Medulla oblongata (tissue), 1 donor: ENCODE results near the gene NOL9.
A peak's percentile ranks its signal among the peaks of the same experiment; 100 is the strongest.
"Not testable (repeated sequence)": the region's sequence is repeated elsewhere in the genome, so short reads cannot be mapped to it uniquely, and the experiment has no call there.

ENCODE experiments used
- DNase-seq: peaks from one replicate; pipeline ENCODE4 v3.0.0-alpha.2; 2015; ENCODE audit errors: extremely low spot score

The NOL9 gene

DNA sequence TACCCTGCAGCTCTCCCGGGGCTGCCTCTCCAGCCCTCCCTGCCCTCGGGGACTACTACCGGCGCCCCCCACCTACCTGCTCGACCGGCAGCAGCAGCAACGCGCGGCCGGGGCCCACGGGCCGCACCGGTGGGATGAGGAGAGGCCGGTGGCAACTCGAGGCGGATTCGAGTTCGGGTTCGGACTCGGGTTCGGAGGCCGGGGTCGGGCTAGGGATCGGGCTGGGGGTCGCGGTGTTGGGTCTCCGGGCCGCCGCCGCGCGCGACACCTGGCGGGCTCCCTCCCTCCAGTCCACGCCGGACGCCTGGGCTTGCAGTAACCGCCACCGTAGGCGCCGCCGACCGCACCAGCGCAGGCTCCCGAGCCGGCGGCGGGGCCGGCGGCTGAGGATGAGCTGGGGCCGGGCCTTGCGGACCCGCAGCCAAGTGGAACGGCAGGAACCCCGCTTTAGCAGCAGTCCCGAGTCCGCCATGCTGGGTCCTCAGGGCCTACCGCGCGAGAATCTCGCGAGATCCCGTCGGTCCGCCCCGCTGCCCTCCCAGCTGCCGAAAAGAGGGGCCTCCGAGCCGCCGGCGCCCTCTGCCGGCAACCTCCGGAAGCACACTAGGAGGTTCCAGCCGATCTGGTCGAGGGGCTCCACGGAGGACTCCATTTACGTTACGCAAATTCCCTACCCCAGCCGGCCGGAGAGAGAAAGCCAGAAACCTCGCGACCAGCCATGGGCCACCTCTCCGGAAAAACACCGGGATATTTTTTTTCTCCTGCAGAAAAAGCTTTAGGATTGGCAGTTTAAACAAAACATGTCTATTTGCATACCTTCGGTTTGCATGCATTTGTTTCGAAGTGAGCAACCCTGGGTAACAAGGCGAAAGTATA lies at the start of gene NOL9:
NOL9 (minus strand) TSS at position 483 of the 876 bp plus-strand sequence; CDS start at position 472, 11 bp downstream.
- peak; percentile 93 for DNase-seq

DNA sequence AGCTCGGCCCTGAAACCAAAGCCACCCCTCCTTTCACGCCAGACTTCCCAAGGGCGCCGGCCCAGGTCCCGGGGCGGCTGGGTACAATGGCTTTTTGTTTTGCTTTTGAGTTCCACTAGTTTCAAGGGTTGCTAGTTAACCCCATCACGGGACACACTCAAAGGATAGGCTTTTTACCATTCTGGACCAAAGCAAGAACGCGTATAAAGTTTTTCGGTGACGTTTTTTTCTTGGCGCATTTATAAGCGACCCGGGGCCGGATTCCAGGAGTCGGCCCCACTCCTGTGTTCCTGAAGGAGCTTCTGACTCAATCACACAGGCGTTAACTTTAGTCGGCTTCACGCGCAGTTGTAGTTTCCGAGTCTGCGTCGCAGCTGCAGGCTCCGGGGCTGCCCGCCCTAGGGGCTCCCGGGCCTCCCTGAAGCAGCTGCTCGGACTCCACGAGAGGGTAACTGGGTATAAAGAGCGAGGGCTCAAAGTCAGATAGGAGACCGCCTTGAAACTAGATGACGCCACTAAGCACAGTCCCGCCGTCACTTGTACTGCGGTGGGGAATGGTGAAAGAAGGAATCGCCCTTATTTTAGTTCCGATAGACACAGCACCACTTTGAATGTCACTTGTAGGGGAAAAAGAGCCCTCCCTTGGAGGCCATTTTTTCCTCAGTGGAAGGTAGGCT lies 49.1 kb upstream of the NOL9 start:
- peak; percentile 92 for DNase-seq

DNA sequence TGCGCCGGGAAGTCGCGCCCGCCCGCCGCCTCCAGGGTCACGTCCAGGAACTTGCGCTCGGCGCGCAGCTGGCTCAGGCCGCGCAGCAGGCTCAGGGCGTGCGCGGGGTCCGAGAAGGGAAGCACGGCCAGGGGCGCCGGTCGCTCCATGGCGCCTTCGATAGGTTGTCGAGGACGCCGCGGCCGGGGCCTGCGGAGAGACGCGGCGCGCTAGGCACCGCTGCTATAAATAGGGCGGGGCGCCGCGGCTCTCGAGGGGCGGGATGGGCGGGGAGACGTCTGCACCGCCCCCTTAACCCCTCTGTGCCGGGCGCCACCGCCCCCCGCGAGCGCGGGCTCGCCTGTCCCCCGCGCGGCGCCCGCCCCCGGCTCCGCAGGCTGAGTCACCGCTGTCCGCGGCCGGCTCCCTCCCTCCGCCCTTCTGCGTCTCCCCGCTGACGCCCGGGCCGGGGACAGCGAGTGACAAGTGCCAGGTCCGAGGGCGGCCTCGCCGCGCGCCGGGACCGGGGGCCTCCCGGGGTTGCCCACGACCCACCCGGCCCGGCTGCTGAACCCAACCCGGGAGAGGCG lies 48.4 kb upstream of the NOL9 start, which contains the start of gene KLHL21:
KLHL21 (minus strand) TSS at position 201 of the 569 bp plus-strand sequence; CDS start at position 149, 52 bp downstream.
- DNase-seq = peak; percentile 89

DNA sequence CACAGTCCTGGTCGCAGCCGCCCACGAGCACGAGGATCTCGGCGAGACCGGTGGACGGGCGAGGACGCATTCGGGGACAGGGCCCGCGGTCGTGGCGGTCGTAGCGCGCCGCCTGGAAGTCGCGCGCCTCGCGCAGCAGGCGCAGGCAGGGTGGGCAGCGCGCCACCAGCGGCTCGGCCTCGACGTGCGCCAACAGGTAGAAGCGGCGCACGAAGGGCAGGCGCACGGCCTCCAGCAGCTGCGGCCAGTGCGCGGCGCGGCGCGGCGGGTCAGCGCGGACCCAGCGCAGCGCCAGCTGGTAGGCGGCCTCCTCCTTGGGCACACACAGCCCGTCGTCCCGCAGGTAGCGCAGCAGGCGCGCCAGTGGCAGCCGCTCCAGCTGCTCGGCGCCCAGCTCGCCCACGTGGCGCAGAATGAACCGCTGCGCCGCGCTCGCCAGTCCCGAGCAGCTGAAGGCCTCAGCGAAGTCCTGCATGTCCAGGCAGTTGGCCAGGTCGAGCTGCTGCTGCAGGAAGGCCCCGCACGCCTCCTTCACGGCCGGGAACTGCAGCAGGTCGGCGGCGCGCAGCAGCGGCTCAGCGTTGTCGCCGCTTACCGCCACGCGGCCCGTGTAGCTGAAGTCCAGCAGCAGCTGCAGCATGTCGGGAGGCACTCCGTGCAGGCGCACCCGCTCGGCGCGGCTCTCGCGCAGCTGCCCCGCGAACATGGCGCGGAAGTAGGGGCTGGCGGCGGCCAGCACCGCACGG lies 47.8 kb upstream of the NOL9 start:
- DNase-seq = peak; percentile 40

DNA sequence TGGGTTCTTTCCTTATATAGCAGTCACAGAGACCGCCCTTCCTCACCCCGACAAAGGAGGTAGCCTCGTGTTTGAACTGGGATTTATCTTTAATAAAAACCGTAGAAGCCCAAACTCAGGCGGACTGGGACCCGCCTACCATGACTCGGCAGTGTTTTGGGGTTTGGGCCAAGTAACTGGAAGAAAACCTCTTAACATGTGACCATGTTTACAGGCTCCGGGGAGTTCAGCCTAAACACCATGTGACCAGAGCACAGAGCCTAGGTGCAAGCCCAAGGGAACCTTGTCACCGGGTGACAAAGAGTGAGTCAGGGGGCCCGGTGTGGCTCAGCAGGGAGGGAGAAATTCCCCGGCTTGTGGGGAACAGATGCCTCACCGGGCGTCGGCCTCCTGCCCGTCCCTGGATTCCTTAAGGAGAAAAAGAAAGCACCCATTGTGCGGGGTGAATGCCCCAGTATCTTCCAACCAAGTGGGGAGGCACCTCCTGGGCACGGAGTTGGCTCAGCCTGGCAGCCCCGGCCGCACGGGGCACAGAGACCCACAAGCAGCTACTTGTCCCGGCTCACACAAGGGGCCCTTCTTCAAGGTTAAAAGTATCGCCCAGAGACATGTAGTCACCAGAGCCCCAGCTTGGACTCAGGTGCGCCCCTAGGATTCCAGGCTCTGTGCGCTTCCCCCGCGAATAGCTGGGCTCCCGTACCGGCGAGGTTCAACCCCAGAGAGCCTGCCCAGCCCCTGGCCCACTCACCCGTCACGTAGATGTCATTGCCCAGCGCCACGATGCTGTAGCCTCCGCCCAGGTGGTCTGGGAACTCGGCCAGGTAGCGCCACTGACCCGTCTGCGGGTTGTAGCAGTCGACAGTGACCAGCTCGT lies 47.0 kb upstream of the NOL9 start:
- peak; percentile 92 for DNase-seq

DNA sequence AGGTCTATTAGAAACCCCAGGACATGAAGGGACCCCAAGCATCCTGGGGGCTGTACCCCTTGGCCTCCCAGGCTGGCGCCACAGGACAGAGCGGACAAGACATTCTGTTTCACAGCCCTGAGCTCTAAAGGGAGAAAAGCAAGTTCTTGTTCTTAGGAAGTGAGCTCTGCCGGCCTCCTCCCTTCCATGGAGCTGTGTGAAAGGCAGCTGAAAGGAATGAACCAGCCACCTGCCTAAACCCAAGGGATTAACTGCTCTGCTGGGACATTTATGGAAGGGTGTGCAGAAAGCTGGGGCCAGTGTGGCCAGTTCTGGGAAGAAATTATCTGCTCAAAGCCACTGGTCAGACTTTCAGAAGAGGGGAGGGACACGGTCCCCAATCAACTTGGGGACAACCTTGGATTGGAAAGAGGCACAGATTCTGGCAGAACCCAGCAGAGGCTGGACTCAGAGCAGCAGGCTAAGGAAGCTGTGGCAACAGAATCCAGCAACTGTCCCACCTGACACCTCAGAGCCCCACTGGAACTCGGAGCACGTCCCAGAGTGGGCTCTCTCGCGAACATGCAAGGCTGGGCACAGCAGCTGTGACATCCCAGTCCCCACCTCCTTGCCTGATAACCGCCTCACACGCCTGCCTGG lies 46.2 kb upstream of the NOL9 start:
- DNase-seq = no peak

DNA sequence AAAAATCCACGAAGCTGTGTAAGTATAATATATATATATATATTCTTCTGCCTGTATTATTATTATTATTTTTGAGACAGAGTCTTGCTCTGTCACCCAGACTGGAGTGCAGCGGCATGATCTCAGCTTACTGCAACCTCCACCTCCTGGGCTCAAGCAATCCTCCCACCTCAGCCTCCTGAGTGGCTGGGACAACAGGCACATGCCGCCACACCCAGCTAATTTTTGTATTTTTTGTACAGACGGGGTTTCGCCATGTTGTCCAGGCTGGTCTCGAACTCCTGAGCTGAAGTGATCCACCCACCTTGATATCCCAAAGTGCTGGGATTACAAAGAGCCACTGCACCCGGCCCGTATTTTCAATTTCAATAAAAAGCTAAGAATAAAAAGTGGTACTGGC lies 45.7 kb upstream of the NOL9 start:
- DNase-seq = not testable (repeated sequence)

DNA sequence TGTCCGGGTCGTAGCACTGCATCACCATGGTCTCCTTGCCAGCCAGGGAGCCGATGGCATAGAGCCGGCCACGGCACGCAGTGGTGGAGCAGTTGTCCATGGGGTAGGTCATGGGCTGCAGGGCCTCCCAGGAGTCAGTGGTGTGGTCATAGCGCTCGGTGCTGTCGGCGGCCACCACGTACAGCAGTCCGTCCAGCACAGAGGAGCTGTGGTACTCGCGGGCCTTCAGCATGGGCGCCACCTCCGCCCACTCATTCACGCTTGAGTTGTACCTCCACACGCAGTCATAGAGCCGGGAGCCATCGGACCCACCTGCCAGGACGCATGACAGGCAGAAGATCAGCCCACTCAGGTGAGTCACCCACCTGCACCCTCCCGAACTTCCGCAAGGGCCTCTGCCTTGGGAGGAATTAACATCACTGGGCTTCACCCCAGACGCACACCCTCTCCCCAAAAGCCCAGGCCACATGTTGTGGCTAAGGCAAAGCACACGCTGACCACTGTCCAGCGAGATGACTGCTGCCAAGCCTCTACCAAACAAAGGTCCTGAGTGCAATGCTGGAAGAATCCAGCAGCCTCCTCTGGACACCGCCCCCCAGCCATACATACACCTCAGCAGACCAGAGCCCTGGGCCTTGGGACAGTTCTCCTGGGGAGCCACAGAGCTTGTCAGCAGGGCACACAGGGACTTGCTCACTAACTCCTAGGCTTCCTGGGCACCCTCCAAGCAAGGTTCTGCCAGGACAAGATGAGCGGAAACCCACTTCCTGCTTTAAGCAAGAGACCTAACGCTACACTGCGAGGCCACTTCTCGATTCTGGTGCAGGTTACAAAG lies 45.0 kb upstream of the NOL9 start:
- DNase-seq = peak; percentile 44

DNA sequence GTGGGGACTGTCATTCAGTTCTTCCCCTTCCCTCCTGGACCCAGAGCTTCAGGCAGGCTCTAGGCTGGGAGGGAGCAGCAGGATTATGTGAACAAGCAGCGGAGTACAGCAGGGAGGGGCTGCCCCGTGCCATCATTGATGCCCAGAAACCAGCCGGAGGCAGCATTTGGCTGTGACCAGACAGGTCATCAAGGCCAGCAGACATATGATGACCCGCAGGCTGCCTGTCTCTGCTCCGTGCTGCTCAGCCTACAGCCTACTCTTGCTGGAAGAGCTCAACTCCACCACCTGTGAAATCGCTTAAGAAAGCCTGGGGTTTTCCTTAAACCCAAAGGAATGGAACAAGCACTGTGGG lies 43.4 kb upstream of the NOL9 start:
- no peak for DNase-seq

DNA sequence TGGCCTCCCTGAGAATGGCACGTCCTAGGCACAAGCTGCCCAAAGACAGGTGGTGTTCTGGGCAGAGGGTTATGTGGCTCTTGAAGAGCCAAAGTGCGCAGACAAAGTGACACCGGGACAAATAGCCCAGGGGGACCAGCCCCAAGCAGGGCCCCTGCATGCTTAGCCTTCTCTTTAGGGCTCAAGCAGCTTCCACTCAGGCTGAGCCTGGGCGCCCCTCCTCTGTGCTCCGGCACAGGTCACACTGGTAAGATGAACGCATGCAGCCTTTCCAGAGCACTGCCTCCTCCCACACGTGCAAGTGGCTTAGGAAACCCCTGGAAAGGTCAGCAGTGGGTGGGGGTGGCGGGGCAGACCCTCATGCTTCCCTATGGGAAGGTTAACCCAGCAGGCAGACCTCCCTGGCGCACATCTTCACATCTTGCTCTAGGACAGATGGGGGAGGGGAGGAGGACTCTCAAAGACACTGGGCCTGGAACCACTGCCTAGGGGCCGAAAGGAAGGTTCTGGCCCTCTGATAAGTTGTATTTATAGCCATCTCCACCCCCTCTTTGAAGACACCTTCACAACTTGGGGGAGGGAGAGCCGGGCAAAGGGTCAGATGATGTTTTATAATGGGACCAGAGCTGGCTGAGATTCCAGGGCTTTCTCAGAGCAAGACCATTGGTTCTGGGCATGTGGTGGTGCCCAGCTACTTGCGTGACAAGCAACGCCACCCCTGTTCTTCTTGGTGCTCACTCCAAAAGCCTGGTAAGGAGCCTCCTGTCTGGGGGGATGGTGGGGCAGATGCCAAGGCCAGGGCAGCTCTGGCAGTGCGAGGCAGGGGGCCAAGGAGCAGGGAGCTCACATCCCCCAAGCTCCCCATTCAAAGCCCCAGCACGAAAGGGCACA lies 42.8 kb upstream of the NOL9 start:
- no peak for DNase-seq

DNA sequence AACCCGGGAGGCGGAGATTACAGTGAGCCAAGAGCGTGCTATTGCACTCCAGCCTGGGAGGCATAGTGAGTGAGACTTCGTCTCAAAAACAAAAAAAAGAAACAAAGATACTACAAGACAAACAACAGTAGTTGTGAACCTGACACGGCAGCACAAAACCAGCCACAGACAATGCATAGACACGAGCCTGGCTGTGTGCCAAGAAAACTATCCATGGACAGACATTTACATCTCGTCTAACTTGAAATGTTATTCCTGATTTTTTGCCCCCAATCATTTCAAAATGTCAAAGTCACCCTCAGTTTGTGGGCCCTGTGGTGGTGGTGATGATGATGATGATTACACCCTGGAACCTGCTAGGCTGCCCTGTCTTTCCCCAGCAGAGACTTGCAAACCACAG lies 42.0 kb upstream of the NOL9 start:
- no peak for DNase-seq

DNA sequence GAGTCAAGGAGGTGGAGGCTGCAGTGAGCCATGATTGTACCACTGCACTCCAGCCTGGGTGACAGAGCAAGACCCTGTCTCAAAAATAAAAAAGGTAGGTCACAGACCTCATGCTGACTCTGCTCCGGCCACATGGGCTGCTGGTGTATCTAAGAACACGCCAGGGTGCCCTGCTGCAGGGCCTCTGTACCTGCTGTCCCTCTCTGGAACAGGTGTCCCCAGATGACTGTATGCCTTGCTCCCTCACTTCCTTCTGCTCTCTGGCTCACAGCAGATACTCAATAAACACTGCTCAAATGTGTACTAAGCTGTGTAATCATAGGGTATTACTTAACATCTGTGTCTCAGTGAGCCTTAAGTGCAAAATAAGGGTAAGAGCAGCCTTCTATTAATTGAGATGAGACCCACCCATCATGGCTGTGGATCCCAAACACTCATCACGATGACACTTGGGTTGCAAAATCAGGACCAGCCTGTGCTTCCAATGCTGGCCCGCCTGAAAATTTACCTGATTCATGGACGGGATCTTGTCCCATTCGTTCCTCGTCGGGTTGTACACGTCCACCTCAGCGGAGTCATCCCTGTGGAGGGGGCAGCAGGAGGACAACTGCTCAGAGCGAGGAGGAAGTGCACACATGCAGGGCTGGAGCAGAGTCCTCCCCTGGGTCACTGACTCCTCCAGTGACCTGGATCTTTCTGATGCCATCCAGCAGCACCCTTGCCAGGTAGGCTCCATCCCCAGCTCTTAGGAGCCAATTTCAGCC lies 40.8 kb upstream of the NOL9 start:
- no peak for DNase-seq

DNA sequence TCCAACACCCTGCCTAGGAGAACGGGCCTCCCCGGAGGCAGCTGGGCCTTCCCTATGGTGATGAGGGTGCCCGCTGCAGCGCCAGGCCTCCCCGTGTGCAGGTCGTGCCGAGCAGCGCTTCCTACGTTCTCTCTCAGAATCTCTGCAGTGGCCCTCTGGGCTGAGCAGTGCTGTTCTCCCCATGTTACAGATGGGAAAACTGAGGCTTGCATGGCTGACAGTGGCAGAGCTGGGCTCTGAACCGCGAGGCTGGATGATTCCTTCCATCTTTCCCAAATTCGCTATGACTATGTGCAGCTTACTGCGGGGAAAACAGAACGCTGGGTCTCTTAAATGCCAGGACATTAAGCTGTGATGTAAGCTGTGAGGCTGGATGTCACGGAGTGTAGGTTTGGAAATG lies 39.5 kb upstream of the NOL9 start:
- no peak for DNase-seq

DNA sequence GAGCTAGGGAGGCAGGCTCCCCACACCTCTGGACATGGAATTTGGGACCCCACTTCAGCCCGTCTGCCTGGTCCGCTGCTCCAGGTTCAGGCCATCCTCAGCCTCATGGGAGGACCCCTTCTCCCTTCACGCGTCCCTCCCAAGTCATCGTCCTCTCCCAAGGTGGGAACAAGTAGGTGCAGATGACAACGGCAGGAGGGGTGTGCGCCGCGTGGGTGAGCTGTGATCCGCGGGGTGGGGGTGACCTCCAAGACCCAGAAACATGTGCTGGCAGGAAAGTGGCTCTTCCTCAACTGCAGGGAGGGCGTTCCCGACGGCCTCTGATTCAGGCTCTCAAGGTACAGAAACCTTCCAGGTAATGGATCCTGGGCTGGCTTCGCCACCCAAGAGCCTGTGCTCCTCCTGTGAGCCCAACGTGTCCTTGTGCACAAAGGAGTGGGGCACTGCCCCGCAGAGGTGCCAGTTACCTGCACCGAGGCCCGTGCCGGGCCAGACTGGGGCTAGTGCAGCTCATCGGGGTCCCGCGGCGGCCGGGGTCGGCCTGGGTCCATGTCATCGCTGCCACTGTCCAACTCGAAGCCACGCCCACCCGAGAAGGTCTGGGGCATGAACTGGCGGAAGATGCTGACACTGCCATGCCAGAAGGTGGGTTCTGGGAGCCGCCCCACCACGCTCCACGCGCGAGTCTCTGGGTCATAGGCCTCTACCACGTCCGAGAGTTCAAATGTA lies 38.7 kb upstream of the NOL9 start:
- DNase-seq = no peak

DNA sequence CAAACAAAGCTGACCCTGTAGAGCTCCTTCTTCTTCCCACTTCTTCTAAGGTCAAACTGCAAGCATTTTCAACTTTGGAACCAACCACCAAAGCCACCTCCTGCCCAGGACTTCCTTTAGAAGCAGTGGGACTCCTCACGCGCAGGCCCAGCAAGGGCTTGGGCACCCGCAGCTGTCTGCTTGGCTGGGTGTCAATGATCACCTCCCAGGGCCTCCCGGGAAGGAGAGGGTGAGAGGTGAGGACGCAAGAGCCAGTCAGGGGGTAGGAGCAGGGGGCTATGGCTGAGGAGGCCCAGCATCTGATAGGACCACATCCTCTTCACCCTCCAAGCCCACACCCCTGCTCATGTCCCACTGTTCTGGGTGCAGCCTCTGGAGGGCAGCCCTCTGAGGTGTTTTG lies 38.1 kb upstream of the NOL9 start:
- DNase-seq = no peak

DNA sequence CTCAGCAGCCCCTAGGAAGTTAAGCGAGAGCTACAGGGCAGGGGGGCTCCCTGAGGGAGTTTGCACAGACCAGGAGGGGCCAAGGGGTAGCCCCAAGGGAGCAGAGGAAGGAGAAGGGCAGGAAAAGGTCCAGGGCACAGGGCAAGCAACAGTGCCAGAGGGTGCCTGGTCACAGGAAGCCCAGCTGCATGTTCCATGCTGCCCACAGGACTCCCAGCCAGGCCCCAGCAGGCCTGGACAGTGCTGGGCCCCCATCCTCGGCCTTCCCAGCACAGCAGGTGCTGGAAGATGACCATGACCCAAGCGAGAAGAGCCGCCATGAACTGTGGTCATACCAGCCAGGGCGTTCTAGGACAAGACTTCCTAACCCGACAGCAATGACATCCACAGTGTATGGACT lies 37.3 kb upstream of the NOL9 start:
- DNase-seq = no peak

DNA sequence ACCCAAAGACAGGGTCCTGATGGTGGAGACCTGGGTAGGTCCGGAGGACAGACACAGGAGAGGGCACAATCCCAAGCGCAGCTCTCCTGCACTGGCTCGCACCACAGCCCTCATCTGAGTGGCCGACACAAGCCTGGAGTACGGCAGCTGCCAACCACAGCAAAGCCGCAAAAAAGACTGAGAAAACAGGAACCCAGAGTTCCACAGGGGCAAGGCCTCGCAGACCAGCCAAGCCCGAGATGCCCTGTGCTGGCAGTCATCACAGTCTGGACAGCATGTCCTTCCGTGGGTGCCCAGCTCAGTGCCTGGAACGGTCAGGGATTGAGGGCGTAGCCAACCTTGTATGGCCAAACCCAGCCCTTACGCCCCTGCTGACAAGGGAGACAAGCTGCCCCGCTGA lies 36.9 kb upstream of the NOL9 start:
- peak; percentile 49 for DNase-seq
